ENCODE data around the gene KCNQ4. TPM values are rescaled to one million over a fixed set of nuclear protein-coding genes. Genes with fewer than 3 reads are reported as not detected.

The KCNQ4 gene
- total and polyA plus RNA-seq, 2 of the 13 experiments (the other 11 are each of a cell fraction or from before 2014, with no cell fraction given) = 0.02 to 0.09 TPM

GRCh38 chr1:40824591-40825434 lies 41.2 kb downstream of the KCNQ4 start (continued):
- TF ChIP-seq NR2F6 (IDR thresholded peaks at IDR 0.05) (peak; percentile 83), NR2F6 (CRISPR knock-in tag; IDR thresholded peaks at IDR 0.05) (peak; percentile 77; the same call in 1 of the 2 replicates), DMTF1 (CRISPR knock-in tag; IDR thresholded peaks at IDR 0.05) (no peak), ZNF20 (CRISPR knock-in tag; IDR thresholded peaks at IDR 0.05) (no peak), TRAFD1 (CRISPR knock-in tag; IDR thresholded peaks at IDR 0.05; ENCODE audit: borderline replicate concordance) (no peak), TERF1 (CRISPR knock-in tag; IDR thresholded peaks at IDR 0.05) (no peak), ZNF598 (CRISPR knock-in tag; IDR thresholded peaks at IDR 0.05; ENCODE audit: borderline replicate concordance) (no peak), UBTF (CRISPR knock-in tag; IDR thresholded peaks at IDR 0.05) (0 out of 2 replicates have a peak, but pooled peaks have one; percentile 19), HNRNPH1 (optimal IDR thresholded peaks at IDR 0.05; ENCODE audit: low read depth, low read length) (no peak), TBX2 (CRISPR knock-in tag; IDR thresholded peaks at IDR 0.05; ENCODE audit: borderline replicate concordance) (no peak), POLR2AphosphoS2 (IDR thresholded peaks at IDR 0.05; ENCODE audit: low read depth, low read length) (no peak), CCAR2 (optimal IDR thresholded peaks at IDR 0.05; ENCODE audit: low read depth, low read length) (no peak), ZNF576 (CRISPR knock-in tag; IDR thresholded peaks at IDR 0.05) (no peak), HNRNPL (IDR thresholded peaks at IDR 0.05; ENCODE audit: low read depth, low read length) (no peak), ZNF503 (CRISPR knock-in tag; IDR thresholded peaks at IDR 0.05) (no peak), ZNF878 (CRISPR knock-in tag; IDR thresholded peaks at IDR 0.05) (no peak), SAFB2 (CRISPR knock-in tag; IDR thresholded peaks at IDR 0.05; ENCODE audit: borderline replicate concordance, low read depth) (no peak), HNF4G (IDR thresholded peaks at IDR 0.05; ENCODE audit: borderline replicate concordance, low read depth, low read length) (no peak), HNF4G (CRISPR knock-in tag; IDR thresholded peaks at IDR 0.05; ENCODE audit: borderline replicate concordance, low read depth) (no peak)

Measured in HepG2 (cell line).